Calu3 (cell line): ENCODE measurements around the gene ZNF205. TPM values are rescaled to one million over a fixed set of nuclear protein-coding genes. Genes with fewer than 3 reads are reported as not detected.

Experiments used
- BruUV-seq: library from RNA; stranded (reverse); fragments of 400-500 nt; replicated peaks from 2 replicates; lab custom pipeline; 2021; lab: Mats Ljungman, UMichigan
- CTCF ChIA-PET: fragments of 300-600 bp; sonication (Branson Sonifier 250); formaldehyde crosslinking; loops from one replicate; lab custom pipeline; 2022; ENCODE audit warnings: antibody characterized with exemption; lab: Charles Lee
- DNase-seq: peaks from one replicate; pipeline ENCODE4 v3.0.0; 2022
- H3K27ac Mint-ChIP-seq: one replicate; pipeline ENCODE4 v1.8.0; 2022; ENCODE audit warnings: mixed read lengths; ENCODE audit not compliant: unreplicated experiment
- H3K27me3 Mint-ChIP-seq: one replicate; pipeline ENCODE4 v1.8.0; 2022; ENCODE audit warnings: mixed read lengths; ENCODE audit not compliant: unreplicated experiment
- H3K36me3 Mint-ChIP-seq: one replicate; pipeline ENCODE4 v1.8.0; 2022; ENCODE audit warnings: mild to moderate bottlenecking, moderate library complexity, mixed read lengths; ENCODE audit not compliant: insufficient read depth, unreplicated experiment
- H3K4me1 Mint-ChIP-seq: one replicate; pipeline ENCODE4 v1.8.0; 2022; ENCODE audit warnings: mild to moderate bottlenecking, low read depth, mixed read lengths; ENCODE audit not compliant: unreplicated experiment
- H3K4me3 Mint-ChIP-seq: one replicate; pipeline ENCODE4 v1.8.0; 2022; ENCODE audit warnings: mild to moderate bottlenecking, low read depth, moderate library complexity, mixed read lengths; ENCODE audit not compliant: unreplicated experiment
- H3K9me3 Mint-ChIP-seq: one replicate; pipeline ENCODE4 v1.8.0; 2022; ENCODE audit warnings: low read depth, mixed read lengths; ENCODE audit not compliant: unreplicated experiment
- intact Hi-C: fragments of 100-400 bp; cut with micrococcal nuclease; formaldehyde crosslinking; loops from one replicate; pipeline ENCODE4 v1.10.0; 2022; ENCODE audit not compliant: unreplicated experiment
- total RNA-seq: library from RNA; stranded (reverse); gene quantifications from 2 replicates; pipeline ENCODE4 v1.2.3, GENCODE V29; 2022
- TF ChIP-seq, protein P1 (sequence below): fragments of 200-600 bp; IDR thresholded peaks from one replicate; pipeline ENCODE4 v1.8.0; 2022; ENCODE audit warnings: antibody characterized with exemption; ENCODE audit not compliant: unreplicated experiment

The ZNF205 gene
- total RNA-seq, 1 experiment from 2014 or later: 17.2 TPM

DNA sequence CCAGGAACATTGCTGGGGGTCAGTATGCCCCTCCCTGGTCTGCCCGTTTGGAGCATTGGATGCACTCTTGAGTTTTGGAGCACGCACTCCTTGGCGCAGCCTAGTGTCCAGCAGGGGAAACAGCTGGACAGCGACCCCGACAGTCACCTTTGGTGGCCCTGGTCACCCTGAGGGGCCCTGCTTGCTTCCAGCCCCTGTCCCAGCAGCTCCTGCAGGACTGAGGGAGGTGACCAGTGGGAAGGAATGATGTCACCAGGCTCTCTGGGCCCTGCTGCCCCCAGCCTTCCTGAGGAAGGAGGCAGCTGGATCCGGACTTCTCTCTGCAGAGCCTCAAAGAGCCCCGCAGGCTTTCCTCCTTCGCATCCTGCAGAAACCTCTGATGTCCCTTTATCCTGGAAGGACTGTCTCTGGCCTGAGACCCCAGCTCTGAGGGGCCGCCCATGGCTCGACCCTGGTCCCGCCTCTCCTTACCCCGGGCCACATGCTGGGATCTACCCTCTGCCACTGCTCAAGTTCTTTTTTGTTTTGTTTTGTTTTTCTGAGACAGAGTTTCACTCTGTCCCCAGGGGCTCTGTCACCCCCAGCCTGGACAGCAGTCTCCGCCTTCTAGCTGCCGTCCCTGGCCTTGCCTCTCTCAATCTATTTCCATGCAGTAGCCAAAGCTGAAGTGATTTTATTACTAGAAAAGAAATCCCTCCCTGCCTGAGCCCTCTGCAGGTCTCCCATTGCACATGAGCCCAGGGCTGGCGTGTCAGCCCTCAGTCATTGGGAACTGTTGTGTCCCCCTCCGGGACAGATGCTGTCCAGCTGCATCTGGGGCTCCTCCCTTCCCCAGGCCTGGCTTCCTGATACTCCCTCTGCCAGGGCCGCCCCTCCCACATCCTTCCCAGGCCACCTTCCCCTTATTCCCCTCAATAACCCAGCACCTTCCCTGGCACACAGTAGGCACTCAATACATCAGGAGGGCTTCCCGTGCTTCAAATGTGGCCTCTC, 24.8 kb upstream of the ZNF205 start:
- no peaks in the 10 kb centered on the region for H3K36me3 Mint-ChIP-seq
- DNase-seq: no peak
- intact Hi-C loops: no loop called here
- BruUV-seq: no TSS peak
- no peaks in the 10 kb centered on the region for H3K4me1 Mint-ChIP-seq
- H3K27me3 Mint-ChIP-seq: peaks cover 56% of the 10 kb centered on the region
- TF ChIP-seq, protein P1, sequence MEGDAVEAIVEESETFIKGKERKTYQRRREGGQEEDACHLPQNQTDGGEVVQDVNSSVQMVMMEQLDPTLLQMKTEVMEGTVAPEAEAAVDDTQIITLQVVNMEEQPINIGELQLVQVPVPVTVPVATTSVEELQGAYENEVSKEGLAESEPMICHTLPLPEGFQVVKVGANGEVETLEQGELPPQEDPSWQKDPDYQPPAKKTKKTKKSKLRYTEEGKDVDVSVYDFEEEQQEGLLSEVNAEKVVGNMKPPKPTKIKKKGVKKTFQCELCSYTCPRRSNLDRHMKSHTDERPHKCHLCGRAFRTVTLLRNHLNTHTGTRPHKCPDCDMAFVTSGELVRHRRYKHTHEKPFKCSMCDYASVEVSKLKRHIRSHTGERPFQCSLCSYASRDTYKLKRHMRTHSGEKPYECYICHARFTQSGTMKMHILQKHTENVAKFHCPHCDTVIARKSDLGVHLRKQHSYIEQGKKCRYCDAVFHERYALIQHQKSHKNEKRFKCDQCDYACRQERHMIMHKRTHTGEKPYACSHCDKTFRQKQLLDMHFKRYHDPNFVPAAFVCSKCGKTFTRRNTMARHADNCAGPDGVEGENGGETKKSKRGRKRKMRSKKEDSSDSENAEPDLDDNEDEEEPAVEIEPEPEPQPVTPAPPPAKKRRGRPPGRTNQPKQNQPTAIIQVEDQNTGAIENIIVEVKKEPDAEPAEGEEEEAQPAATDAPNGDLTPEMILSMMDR: no peak
- no peak overlapping the region for H3K27ac Mint-ChIP-seq
- H3K4me3 Mint-ChIP-seq: no peak overlapping the region
- CTCF ChIA-PET: interaction anchor here (1.1 kb wide), 1 partner anchor 8 kb away, joined by 3 read pairs; no protein-coding TSS in a partner anchor
- H3K9me3 Mint-ChIP-seq: no peaks in the 10 kb centered on the region

DNA sequence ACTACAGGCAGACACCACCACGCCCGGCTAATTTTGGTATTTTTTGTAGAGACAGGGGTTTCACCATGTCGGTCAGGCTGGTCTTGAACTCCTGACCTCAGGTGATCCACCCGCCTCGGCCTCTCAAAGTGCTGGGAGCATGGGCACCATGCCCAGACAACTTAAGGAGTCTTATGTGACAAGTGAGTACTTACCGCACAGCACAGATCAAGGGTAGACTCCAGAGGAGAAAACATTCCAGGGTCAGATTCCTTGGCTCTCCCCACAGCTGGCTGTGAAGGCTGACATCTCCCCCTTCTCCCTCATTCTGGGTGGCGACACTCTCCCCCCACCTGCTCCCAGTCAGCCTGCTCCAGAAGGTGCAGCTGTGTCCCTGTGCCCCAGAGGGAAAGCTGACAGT, 23.9 kb upstream of the ZNF205 start:
- TF ChIP-seq, protein P1: no peak
- CTCF ChIA-PET: interaction anchor here (0.6 kb wide), 1 partner anchor 752 kb away, joined by 6 read pairs; no protein-coding TSS in a partner anchor
- Mint-ChIP-seq H3K9me3 (no peaks in the 10 kb centered on the region), H3K36me3 (no peaks in the 10 kb centered on the region), H3K27me3 (peaks cover 59% of the 10 kb centered on the region), H3K4me3 (no peak overlapping the region), H3K27ac (no peak overlapping the region), H3K4me1 (no peaks in the 10 kb centered on the region)
- DNase-seq: no peak
- BruUV-seq: no TSS peak
- intact Hi-C loops: no loop called here

DNA sequence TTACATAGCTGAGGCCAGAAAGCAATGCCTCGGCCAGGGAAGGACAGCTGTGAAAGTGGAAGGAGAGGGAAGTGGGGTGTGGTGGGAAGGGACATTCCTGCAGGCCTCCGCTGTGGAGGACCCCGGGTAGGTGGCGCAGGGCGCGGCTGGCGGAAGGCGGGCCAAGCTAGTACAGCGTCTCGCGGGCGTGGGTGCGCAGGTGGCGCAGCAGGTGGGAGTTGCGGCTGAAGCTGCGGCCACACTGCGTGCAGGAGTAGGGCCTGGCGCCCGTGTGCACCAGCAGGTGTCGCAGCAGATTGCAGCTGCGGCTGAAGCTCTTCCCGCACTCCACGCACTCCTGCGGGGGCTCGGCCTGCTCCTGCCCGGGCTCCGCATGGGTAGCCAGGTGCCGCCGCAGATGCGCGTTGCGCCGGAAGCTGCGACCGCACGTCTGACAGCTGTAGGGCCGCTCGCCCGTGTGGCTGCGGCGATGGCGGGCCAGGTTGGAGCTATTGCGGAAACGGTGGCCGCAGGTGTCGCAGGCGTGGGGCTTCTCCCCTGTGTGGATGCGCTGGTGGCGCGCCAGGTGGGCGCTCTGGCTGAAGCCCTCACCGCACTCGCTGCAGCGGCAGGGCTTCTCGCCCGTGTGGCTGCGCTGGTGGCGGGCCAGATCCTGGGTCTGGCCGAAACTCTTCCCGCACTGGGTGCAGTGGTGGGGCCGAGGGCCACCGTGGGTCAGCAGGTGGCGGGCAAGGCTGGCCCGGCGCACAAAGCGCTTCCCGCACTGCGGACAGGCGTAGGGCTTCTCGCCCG, 23.3 kb upstream of the ZNF205 start:
- TF ChIP-seq, protein P1: no peak
- no peak overlapping the region for H3K4me3 Mint-ChIP-seq

More for the DNA sequence above, 23.3 kb upstream of the ZNF205 start:
- Mint-ChIP-seq H3K4me1 (no peaks in the 10 kb centered on the region), H3K9me3 (no peaks in the 10 kb centered on the region), H3K36me3 (no peaks in the 10 kb centered on the region), H3K27ac (no peak overlapping the region), H3K27me3 (peaks cover 57% of the 10 kb centered on the region)
- CTCF ChIA-PET: interaction anchor here (0.6 kb wide), 1 partner anchor 753 kb away, joined by 6 read pairs; no protein-coding TSS in a partner anchor
- no peak for DNase-seq
- no TSS peak for BruUV-seq
- intact Hi-C loops: no loop called here
